B cell (primary cell): ENCODE data around the gene CASZ1. TPM values are rescaled to one million over a fixed set of nuclear protein-coding genes. Genes with fewer than 3 reads are reported as not detected.

Experiments used
- ATAC-seq: fragments of 200-7000 bp; cut with Tn5 transposase; one replicate; pipeline ENCODE4 v1.10.0; 2021; ENCODE audit warnings: low read depth, mild to moderate bottlenecking, moderate number of reproducible peaks, moderate library complexity
- CTCF ChIA-PET: fragments of 350-600 bp; sonication (Branson Sonifier 250); formaldehyde crosslinking; loops from one replicate; lab custom pipeline; 2021; ENCODE audit warnings: antibody characterized with exemption, inconsistent platforms; lab: Charles Lee
- POLR2A ChIA-PET: fragments of 350-600 bp; sonication (Branson Sonifier 250); formaldehyde crosslinking; loops from one replicate; lab custom pipeline; 2021; ENCODE audit warnings: antibody characterized with exemption; lab: Charles Lee
- DNase-seq: peaks from one replicate; pipeline ENCODE4 v3.0.0; 2013
- H2AFZ ChIP-seq: 2 replicates; pipeline ENCODE4 v1.6.1; 2012; ENCODE audit warnings: mild to moderate bottlenecking, low read depth, low read length; ENCODE audit not compliant: insufficient read depth, poor library complexity, severe bottlenecking
- H3K27ac ChIP-seq, 2 donors: 1 replicate in 1 of 2; 2 replicates in 1 of 2; pipeline ENCODE4 v1.5.1; 2012 to 2013; ENCODE audit warnings: low read length in 2 of 2, mild to moderate bottlenecking in 2 of 2, moderate library complexity in 1 of 2
- H3K27me3 ChIP-seq, 4 experiments: fragments of 200-600 bp in 1 of 4; sonication (generic) in 1 of 4; replicated peaks in 1 of 4; 1 replicate in 2 of 4; 2 replicates in 2 of 4; pipeline versions ENCODE4 v1.6.1 to v1.7.0; 2013 to 2016; ENCODE audit warnings: low read length in 3 of 4, mild to moderate bottlenecking in 2 of 4, mixed read lengths in 1 of 4, moderate library complexity in 1 of 4; ENCODE audit not compliant: insufficient read depth in 4 of 4, control insufficient read depth in 3 of 4; ENCODE audit errors: control extremely low read depth in 1 of 4
- H3K36me3 ChIP-seq, 2 experiments: replicated peaks in 1 of 2; 1 replicate in 1 of 2; 2 replicates in 1 of 2; pipeline versions ENCODE4 v1.6.1 to v1.7.1; 2013; ENCODE audit warnings: low read length in 1 of 2; ENCODE audit not compliant: insufficient read depth in 2 of 2, control insufficient read depth in 1 of 2; ENCODE audit errors: control extremely low read depth in 1 of 2, extremely low read depth in 1 of 2
- H3K4me1 ChIP-seq, 2 donors: fragments of 200-600 bp in 1 of 2; sonication (generic) in 1 of 2; 1 replicate in 1 of 2; 2 replicates in 1 of 2; pipeline versions ENCODE4 v1.5.1 to v1.6.1; 2013 to 2017; ENCODE audit warnings: low read length in 2 of 2; ENCODE audit not compliant: control insufficient read depth in 2 of 2, insufficient read depth in 2 of 2
- H3K4me2 ChIP-seq: replicated peaks from 2 replicates; pipeline ENCODE3; 2012; ENCODE audit warnings: mild to moderate bottlenecking, low read depth, low read length; ENCODE audit not compliant: poor library complexity, severe bottlenecking
- H3K4me3 ChIP-seq, 5 experiments: fragments of 200-600 bp in 1 of 5; sonication (generic) in 1 of 5; 1 replicate in 3 of 5; 2 replicates in 2 of 5; pipeline versions ENCODE4 v1.5.1 to v1.7.0; 2011 to 2016; ENCODE audit warnings: low read length in 4 of 5, mild to moderate bottlenecking in 4 of 5, low read depth in 2 of 5, control low read depth in 1 of 5, moderate library complexity in 1 of 5; ENCODE audit not compliant: insufficient read depth in 1 of 5; ENCODE audit errors: control extremely low read depth in 1 of 5, extremely low read depth in 1 of 5
- H3K79me2 ChIP-seq: fragments of 200-600 bp; sonication (generic); one replicate; pipeline ENCODE4 v1.6.0; 2016; ENCODE audit warnings: low read length; ENCODE audit not compliant: control insufficient read depth, insufficient read depth
- H3K9ac ChIP-seq: fragments of 200-600 bp; sonication (generic); 2 replicates; pipeline ENCODE4 v1.6.1; 2017; ENCODE audit warnings: mild to moderate bottlenecking, low read length, moderate library complexity
- H3K9me3 ChIP-seq, 3 donors: one replicate each; pipeline versions ENCODE4 v1.6.1 to v1.7.1; 2013; ENCODE audit warnings: low read length in 2 of 3; ENCODE audit not compliant: control insufficient read depth in 2 of 3, insufficient read depth in 1 of 3; ENCODE audit errors: control extremely low read depth in 1 of 3
- H4K20me1 ChIP-seq: 2 replicates; pipeline ENCODE4 v1.6.0; 2012; ENCODE audit warnings: mild to moderate bottlenecking, low read length; ENCODE audit not compliant: insufficient read depth, control insufficient read depth, poor library complexity, severe bottlenecking
- H3K27ac Mint-ChIP-seq: one replicate; pipeline ENCODE4 v1.8.0; 2021; ENCODE audit warnings: mixed read lengths
- H3K27me3 Mint-ChIP-seq: one replicate; pipeline ENCODE4 v1.8.0; 2021; ENCODE audit warnings: mixed read lengths
- H3K4me1 Mint-ChIP-seq: one replicate; pipeline ENCODE4 v1.8.0; 2021; ENCODE audit warnings: mixed read lengths
- H3K4me3 Mint-ChIP-seq: one replicate; pipeline ENCODE4 v1.8.0; 2021; ENCODE audit warnings: mixed read lengths
- H3K9me3 Mint-ChIP-seq: one replicate; pipeline ENCODE4 v1.8.0; 2022; ENCODE audit warnings: mixed read lengths; ENCODE audit not compliant: insufficient read depth
- EZH2 ChIP-seq: IDR thresholded peaks from 2 replicates; pipeline ENCODE4 v1.6.1; 2012; ENCODE audit warnings: borderline replicate concordance, low read depth, mild to moderate bottlenecking, moderate library complexity, low read length; ENCODE audit not compliant: insufficient read depth, poor library complexity, severe bottlenecking
- WGBS: methylation state at CpG from one replicate; pipeline ENCODE4 v1.1.5; 2013; ENCODE audit warnings: missing lambda C conversion rate; ENCODE audit not compliant: insufficient coverage; 5-methylcytosine and 5-hydroxymethylcytosine counted together
- intact Hi-C: fragments of 100-400 bp; cut with micrococcal nuclease; formaldehyde crosslinking; loops from one replicate; pipeline ENCODE4 v1.10.0; 2022
- polyA plus RNA-seq: library from polyadenylated mRNA; depleted of rRNA; stranded (reverse); fragments of >200 nt; gene quantifications from 2 replicates; pipeline ENCODE4 v1.2.3, GENCODE V29; 2012
- total RNA-seq, 2 donors: library from RNA; stranded (reverse); fragments of 120-200 nt in 1 of 2; gene quantifications; 1 replicate in 1 of 2; 2 replicates in 1 of 2; pipeline versions ENCODE4 v1.2.3 to v1.2.4, GENCODE V29; 2013 to 2022
- TF ChIP-seq, protein P1 (sequence below): fragments of 200-600 bp; IDR thresholded peaks from one replicate; pipeline ENCODE4 v1.8.0; 2022; ENCODE audit warnings: antibody characterized with exemption, mild to moderate bottlenecking

The CASZ1 gene
- total and polyA plus RNA-seq, 2 donors (not counting 1 experiment from before 2014, with no cell fraction given): 9.5 to 27.2 TPM

GRCh38 chr1:10652626-10653025 lies 143.8 kb downstream of the CASZ1 start:
- no peak overlapping the region for H3K4me3 Mint-ChIP-seq
- TF ChIP-seq, protein P1, sequence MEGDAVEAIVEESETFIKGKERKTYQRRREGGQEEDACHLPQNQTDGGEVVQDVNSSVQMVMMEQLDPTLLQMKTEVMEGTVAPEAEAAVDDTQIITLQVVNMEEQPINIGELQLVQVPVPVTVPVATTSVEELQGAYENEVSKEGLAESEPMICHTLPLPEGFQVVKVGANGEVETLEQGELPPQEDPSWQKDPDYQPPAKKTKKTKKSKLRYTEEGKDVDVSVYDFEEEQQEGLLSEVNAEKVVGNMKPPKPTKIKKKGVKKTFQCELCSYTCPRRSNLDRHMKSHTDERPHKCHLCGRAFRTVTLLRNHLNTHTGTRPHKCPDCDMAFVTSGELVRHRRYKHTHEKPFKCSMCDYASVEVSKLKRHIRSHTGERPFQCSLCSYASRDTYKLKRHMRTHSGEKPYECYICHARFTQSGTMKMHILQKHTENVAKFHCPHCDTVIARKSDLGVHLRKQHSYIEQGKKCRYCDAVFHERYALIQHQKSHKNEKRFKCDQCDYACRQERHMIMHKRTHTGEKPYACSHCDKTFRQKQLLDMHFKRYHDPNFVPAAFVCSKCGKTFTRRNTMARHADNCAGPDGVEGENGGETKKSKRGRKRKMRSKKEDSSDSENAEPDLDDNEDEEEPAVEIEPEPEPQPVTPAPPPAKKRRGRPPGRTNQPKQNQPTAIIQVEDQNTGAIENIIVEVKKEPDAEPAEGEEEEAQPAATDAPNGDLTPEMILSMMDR: no peak
- no peak for TF ChIP-seq EZH2
- H3K9me3 ChIP-seq: no peaks in the 10 kb centered on the region
- H3K9me3 Mint-ChIP-seq: no peaks in the 10 kb centered on the region
- no peaks in the 10 kb centered on the region for H3K79me2 ChIP-seq
- DNase-seq: no peak
- intact Hi-C loops: no loop called here
- H3K27me3 ChIP-seq: no peaks in the 10 kb centered on the region
- no peaks in the 10 kb centered on the region for H3K4me1 ChIP-seq
- no peaks in the 10 kb centered on the region for H4K20me1 ChIP-seq
- WGBS: 93% methylated on average over 10 of the region's 12 CpGs
- no peak overlapping the region for H3K9ac ChIP-seq
- ATAC-seq: no peak
- H3K27me3 Mint-ChIP-seq: no peaks in the 10 kb centered on the region
- CTCF ChIA-PET: no interaction called here
- POLR2A ChIA-PET: no interaction called here
- H2AFZ ChIP-seq: no peak overlapping the region
- H3K4me2 ChIP-seq: no peak overlapping the region
- no peak overlapping the region for H3K4me3 ChIP-seq
- no peak overlapping the region for H3K27ac ChIP-seq
- H3K4me1 Mint-ChIP-seq: no peaks in the 10 kb centered on the region
- peaks cover 0 to 3% of the 10 kb centered on the region in 2 experiments for H3K36me3 ChIP-seq
- H3K27ac Mint-ChIP-seq: no peak overlapping the region

- H3K4me2 ChIP-seq: no peak overlapping the region
- H2AFZ ChIP-seq: no peak overlapping the region
- CTCF ChIA-PET: no interaction called here
- no peak overlapping the region for H3K4me3 Mint-ChIP-seq
- POLR2A ChIA-PET: no interaction called here
- no peak overlapping the region for H3K27ac ChIP-seq
- no peaks in the 10 kb centered on the region for H3K9me3 ChIP-seq
- WGBS: 88% methylated on average over 9 of the region's 11 CpGs
- no peaks in the 10 kb centered on the region for H3K79me2 ChIP-seq
- no peaks in the 10 kb centered on the region for H3K4me1 ChIP-seq
- H3K4me3 ChIP-seq: no peak overlapping the region
- ATAC-seq (peak; percentile 28), DNase-seq (no peak)
- H3K27ac Mint-ChIP-seq: no peak overlapping the region
- H4K20me1 ChIP-seq: no peaks in the 10 kb centered on the region
- H3K9ac ChIP-seq: no peak overlapping the region
- H3K9me3 Mint-ChIP-seq: no peaks in the 10 kb centered on the region
- H3K27me3 ChIP-seq: no peaks in the 10 kb centered on the region
- peaks cover 0 to 3% of the 10 kb centered on the region in 2 experiments for H3K36me3 ChIP-seq
- no peaks in the 10 kb centered on the region for H3K4me1 Mint-ChIP-seq
- intact Hi-C loops: no loop called here
- no peaks in the 10 kb centered on the region for H3K27me3 Mint-ChIP-seq
- TF ChIP-seq, protein P1: no peak
- no peak for TF ChIP-seq EZH2
Measured at GRCh38 chr1:10651793-10652192, 144.7 kb downstream of the CASZ1 start.
